D721Med (cell line): ENCODE data around the gene UACA.
"Not testable (repeated sequence)": the region's sequence is repeated elsewhere in the genome, so short reads cannot be mapped to it uniquely, and the experiment has no call there.

Experiments
- DNase-seq: peaks from one replicate; pipeline ENCODE4 v3.0.0; 2011; ENCODE audit warnings: low spot score; ENCODE audit not compliant: insufficient read length
- FAIRE-seq: peaks from 2 replicates; lab custom pipeline; 2011; peaks lifted over from hg19 to GRCh38; lab: Jason Lieb, UNC
- CTCF ChIP-seq: IDR thresholded peaks from 2 replicates; pipeline ENCODE4 v1.5.1; 2012; ENCODE audit warnings: mild to moderate bottlenecking, control low read depth; ENCODE audit not compliant: insufficient read depth; ENCODE audit errors: missing control alignments

The UACA gene

GRCh38 chr15:70669966-70670658, 93.2 kb downstream of the UACA start:
- TF ChIP-seq CTCF = no peak
- FAIRE-seq (no peak), DNase-seq (no peak)

- FAIRE-seq (no peak), DNase-seq (no peak)
- no peak for TF ChIP-seq CTCF
These were observed 94.3 kb downstream of the UACA start for GRCh38 chr15:70669006-70669602.

GRCh38 chr15:70665599-70665998, 97.8 kb downstream of the UACA start:
- no peak for DNase-seq
- no peak for FAIRE-seq
- no peak for TF ChIP-seq CTCF

- TF ChIP-seq CTCF = no peak
- DNase-seq (no peak), FAIRE-seq (no peak)
These were observed 98.9 kb downstream of the UACA start for GRCh38 chr15:70664494-70664893.

- DNase-seq, FAIRE-seq: not testable (repeated sequence)
These were observed 100.3 kb downstream of the UACA start for GRCh38 chr15:70663069-70663468.

- no peak for TF ChIP-seq CTCF
These were observed 103.7 kb downstream of the UACA start for GRCh38 chr15:70659662-70660061.

GRCh38 chr15:70658641-70659040, 104.7 kb downstream of the UACA start:
- TF ChIP-seq CTCF = no peak
- FAIRE-seq = no peak
- DNase-seq = no peak

More at GRCh38 chr15:70659662-70660061, 103.7 kb downstream of the UACA start:
- FAIRE-seq (no peak), DNase-seq (no peak)
